ENCODE data around the gene PML. TPM values are rescaled to one million over a fixed set of nuclear protein-coding genes. Genes with fewer than 3 reads are reported as not detected.

The PML gene
- polyA plus RNA-seq, 3 donors = 13.1 to 40.7 (median 20.6) TPM

DNA sequence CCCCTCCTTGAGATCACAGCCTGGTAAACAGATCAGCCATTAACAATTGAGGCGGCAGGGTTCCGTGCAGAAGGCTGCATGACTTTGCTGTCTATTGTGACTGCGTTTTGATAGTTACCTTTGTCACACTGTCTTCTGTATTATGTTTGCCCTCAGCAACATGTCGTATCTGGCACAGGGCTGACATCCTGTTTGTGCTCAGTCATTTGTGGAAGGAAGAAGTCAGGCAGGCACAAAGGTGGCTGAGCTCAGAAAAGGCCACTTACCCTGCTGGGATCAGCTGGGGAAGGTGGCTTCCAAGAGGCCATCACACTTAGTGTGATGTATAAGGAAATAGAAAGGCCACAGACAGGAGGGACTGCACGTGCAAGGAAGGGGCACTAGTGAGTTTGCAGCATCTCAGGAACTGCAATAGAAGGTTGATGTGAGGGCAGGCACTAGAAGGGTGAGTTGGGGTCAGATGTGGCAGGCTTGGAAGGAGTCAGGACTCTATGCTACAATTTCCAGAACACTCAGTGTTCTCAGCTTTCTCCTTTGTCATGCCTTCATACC lies 13.4 kb downstream of the PML start:
- H3K4me1 ChIP-seq (ENCODE audit: control insufficient read depth in 1 of 2, insufficient read depth in 2 of 2, low read length in 2 of 2) = peaks cover 24 to 40% of the 10 kb centered on the region in 2 donors
- no peak overlapping the region for H3K4me3 Mint-ChIP-seq
- H3K79me2 ChIP-seq (ENCODE audit: insufficient read depth, low read length) = peaks cover 98% of the 10 kb centered on the region
- intact Hi-C loops (cut with micrococcal nuclease) = no loop called here
- H4K20me1 ChIP-seq (ENCODE audit: insufficient read depth, low read length) = peaks cover 98% of the 10 kb centered on the region
- H3K4me1 Mint-ChIP-seq = peaks cover 59% of the 10 kb centered on the region
- H3K27ac ChIP-seq (ENCODE audit: low read depth in 1 of 2, low read length in 2 of 2) = peak overlapping the region in 1 of 2 donors; percentile 64
- no peaks in the 10 kb centered on the region for H3K9me3 ChIP-seq (replicated peaks in 1 of 2; ENCODE audit: control insufficient read depth in 1 of 2, insufficient read depth in 1 of 2, low read length in 2 of 2)
- no peak overlapping the region for H3K4me2 ChIP-seq (replicated peaks; ENCODE audit: extremely low read depth, low read length, poor library complexity, severe bottlenecking)
- no peak overlapping the region for H3K4me3 ChIP-seq (replicated peaks in 1 of 3; ENCODE audit: low read depth in 2 of 3, low read length in 3 of 3)
- no peaks in the 10 kb centered on the region for H3K27me3 ChIP-seq (ENCODE audit: control insufficient read depth in 2 of 2, insufficient read depth in 2 of 2, low read length in 2 of 2)
- H3K36me3 Mint-ChIP-seq = peaks cover 44 to 61% of the 10 kb centered on the region in 2 donors
- H3K27ac Mint-ChIP-seq = peak overlapping the region in 4 of 7 donors; percentile 6 to 86 (median 46)
- peaks cover 0 to 1% (median 0%) of the 10 kb centered on the region in 7 donors for H3K9me3 Mint-ChIP-seq
- 0% methylated on average over 2 of the region's 5 CpGs for WGBS (ENCODE audit: insufficient coverage)
- peaks cover 39 to 66% of the 10 kb centered on the region in 2 donors for H3K36me3 ChIP-seq (replicated peaks in 1 of 2; ENCODE audit: control insufficient read depth in 1 of 2, insufficient read depth in 2 of 2, low read length in 2 of 2)
- TF ChIP-seq, protein P1, sequence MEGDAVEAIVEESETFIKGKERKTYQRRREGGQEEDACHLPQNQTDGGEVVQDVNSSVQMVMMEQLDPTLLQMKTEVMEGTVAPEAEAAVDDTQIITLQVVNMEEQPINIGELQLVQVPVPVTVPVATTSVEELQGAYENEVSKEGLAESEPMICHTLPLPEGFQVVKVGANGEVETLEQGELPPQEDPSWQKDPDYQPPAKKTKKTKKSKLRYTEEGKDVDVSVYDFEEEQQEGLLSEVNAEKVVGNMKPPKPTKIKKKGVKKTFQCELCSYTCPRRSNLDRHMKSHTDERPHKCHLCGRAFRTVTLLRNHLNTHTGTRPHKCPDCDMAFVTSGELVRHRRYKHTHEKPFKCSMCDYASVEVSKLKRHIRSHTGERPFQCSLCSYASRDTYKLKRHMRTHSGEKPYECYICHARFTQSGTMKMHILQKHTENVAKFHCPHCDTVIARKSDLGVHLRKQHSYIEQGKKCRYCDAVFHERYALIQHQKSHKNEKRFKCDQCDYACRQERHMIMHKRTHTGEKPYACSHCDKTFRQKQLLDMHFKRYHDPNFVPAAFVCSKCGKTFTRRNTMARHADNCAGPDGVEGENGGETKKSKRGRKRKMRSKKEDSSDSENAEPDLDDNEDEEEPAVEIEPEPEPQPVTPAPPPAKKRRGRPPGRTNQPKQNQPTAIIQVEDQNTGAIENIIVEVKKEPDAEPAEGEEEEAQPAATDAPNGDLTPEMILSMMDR (IDR thresholded peaks at IDR 0.05) = no peak
- no peak for DNase-seq
- no peaks in the 10 kb centered on the region for H3K27me3 Mint-ChIP-seq (ENCODE audit: low read depth in 3 of 3)
- H3K9ac ChIP-seq (ENCODE audit: insufficient read depth, low read length, poor library complexity, severe bottlenecking) = no peak overlapping the region
- H2AFZ ChIP-seq (ENCODE audit: insufficient read depth, low read depth, low read length, poor library complexity, severe bottlenecking) = no peak overlapping the region

DNA sequence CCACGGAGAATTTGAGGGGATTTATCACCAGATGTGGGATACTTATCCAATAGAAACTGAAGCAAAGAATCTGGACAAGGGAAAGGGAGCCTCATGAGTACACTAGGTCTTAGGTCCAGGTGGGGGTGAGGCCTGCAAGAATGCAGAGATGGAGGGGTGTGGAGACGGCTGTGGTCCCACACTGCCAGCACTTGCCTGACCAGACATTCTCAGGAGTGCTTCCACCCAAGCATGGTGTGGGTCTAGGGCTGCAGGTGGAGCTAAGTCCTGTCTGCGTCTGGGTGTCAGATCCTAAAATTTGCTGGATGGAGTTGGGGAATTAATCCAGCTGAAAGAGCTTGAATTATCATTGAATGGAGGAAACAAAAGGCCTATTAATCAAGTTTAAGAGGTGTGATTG lies 14.4 kb downstream of the PML start:
- H3K27me3 Mint-ChIP-seq (ENCODE audit: low read depth in 3 of 3) = no peaks in the 10 kb centered on the region
- Histone ChIP-seq H3K9me3 (replicated peaks in 1 of 2; ENCODE audit: control insufficient read depth in 1 of 2, insufficient read depth in 1 of 2, low read length in 2 of 2) (no peaks in the 10 kb centered on the region), H3K4me1 (ENCODE audit: control insufficient read depth in 1 of 2, insufficient read depth in 2 of 2, low read length in 2 of 2) (peaks cover 24 to 40% of the 10 kb centered on the region in 2 donors), H2AFZ (ENCODE audit: insufficient read depth, low read depth, low read length, poor library complexity, severe bottlenecking) (no peak overlapping the region), H3K27me3 (ENCODE audit: control insufficient read depth in 2 of 2, insufficient read depth in 2 of 2, low read length in 2 of 2) (no peaks in the 10 kb centered on the region), H3K27ac (ENCODE audit: low read depth in 1 of 2, low read length in 2 of 2) (no peak overlapping the region), H4K20me1 (ENCODE audit: insufficient read depth, low read length) (peaks cover 98% of the 10 kb centered on the region), H3K79me2 (ENCODE audit: insufficient read depth, low read length) (peaks cover 98% of the 10 kb centered on the region), H3K4me2 (replicated peaks; ENCODE audit: extremely low read depth, low read length, poor library complexity, severe bottlenecking) (no peak overlapping the region), H3K36me3 (replicated peaks in 1 of 2; ENCODE audit: control insufficient read depth in 1 of 2, insufficient read depth in 2 of 2, low read length in 2 of 2) (peaks cover 36 to 62% of the 10 kb centered on the region in 2 donors), H3K4me3 (replicated peaks in 1 of 3; ENCODE audit: low read depth in 2 of 3, low read length in 3 of 3) (no peak overlapping the region), H3K9ac (ENCODE audit: insufficient read depth, low read length, poor library complexity, severe bottlenecking) (no peak overlapping the region)
- intact Hi-C loops (cut with micrococcal nuclease) = no loop called here
- no peaks in the 10 kb centered on the region for H3K9me3 Mint-ChIP-seq
- DNase-seq = no peak
- peaks cover 59% of the 10 kb centered on the region for H3K4me1 Mint-ChIP-seq
- H3K27ac Mint-ChIP-seq = peak overlapping the region in 2 of 7 donors; percentile 15 to 51
- no peak overlapping the region for H3K4me3 Mint-ChIP-seq
- WGBS (ENCODE audit: insufficient coverage) = 94% methylated on average over 2 of the region's 3 CpGs
- TF ChIP-seq, protein P1 (IDR thresholded peaks at IDR 0.05) = no peak
- H3K36me3 Mint-ChIP-seq = peaks cover 39 to 54% of the 10 kb centered on the region in 2 donors
